ENCODE measurements around the gene NUMB.
"Not testable (repeated sequence)": the region's sequence is repeated elsewhere in the genome, so short reads cannot be mapped to it uniquely, and the experiment has no call there.

The NUMB gene

GRCh38 chr14:73465823-73466532, 7.6 kb upstream of the NUMB start:
- DNase-seq (ENCODE audit: low read depth in 2 of 2): no peak

DNA sequence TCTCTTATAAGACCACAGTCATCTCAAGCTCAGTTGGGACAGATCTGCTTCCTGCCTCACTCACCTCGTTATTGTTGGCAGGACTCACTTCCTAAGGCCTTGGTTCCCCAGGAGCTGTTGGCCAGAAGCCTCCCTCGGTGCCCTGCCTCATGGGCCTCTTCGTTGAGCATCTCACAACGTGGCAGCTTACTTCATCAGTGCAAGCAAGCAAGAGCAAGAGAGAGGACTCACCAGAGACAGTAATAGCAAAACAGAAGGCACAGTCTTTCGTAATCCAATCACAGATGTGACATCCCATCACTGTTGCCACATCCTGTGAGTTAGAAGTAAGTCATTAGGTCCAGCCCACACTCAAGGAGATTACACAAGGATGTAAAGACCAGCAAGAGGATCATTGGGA, 5.1 kb upstream of the NUMB start:
- DNase-seq (ENCODE audit: low read depth in 2 of 2): no peak

GRCh38 chr14:73462815-73463214, 4.5 kb upstream of the NUMB start:
- DNase-seq (ENCODE audit: low read depth in 2 of 2): no peak

DNA sequence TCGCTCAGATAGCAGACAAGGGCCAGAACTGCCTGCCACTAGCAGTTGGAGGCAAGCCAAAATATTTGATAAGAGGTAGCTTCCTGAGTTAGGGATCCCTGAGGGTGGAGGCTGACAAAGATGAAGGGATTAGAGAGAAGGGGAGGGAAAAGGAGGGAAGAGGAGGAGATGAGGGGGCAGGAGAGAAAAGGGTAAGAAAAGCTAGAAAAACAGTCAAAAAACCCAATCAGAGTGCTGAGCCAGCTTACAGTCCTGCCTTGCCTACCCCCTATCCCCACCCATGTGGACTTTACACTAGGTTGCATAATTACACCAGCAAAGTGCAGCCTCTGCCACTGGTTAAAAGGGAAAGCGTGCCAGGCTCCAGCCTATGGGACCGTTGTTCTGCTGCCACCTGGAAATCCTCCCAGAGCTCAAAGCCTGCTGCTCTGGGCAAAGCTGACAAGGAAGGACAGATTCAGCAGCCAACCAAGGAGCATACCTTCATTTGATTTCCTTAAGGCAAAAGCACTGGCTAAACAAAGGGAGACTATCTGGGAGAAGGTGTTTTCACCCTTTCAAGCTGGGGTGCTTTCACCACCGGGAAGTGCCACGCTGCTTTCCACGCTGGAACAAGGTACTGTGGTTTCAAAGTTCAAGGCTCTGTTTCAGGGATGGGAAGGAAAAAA, 3.8 kb upstream of the NUMB start:
- DNase-seq (ENCODE audit: low read depth in 2 of 2): no peak

- DNase-seq (ENCODE audit: low read depth in 2 of 2): no peak
Observed at GRCh38 chr14:73461478-73462047, 3.2 kb upstream of the NUMB start.

GRCh38 chr14:73460691-73461127, 2.4 kb upstream of the NUMB start:
- no peak for DNase-seq (ENCODE audit: low read depth in 2 of 2)

DNA sequence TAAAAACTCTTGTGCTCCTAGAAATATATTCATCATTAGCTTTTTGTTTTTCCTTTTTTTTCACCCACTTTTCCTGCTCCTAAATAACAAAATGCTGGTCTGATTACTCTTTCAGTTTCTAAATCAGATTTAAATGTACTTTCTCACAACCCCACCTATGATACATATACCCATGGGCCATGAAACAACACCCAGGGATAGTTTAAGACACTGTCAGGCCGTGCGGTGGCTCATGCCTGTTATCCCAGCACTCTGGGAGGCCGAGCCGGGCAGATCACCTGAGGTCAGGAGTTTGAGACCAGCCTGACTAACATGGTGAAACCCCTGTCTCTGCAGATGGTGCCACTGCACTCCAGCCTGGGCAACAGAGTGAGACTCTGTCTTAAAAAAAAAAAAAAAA, 1.6 kb upstream of the NUMB start:
- no peak for DNase-seq (ENCODE audit: low read depth in 2 of 2)

DNA sequence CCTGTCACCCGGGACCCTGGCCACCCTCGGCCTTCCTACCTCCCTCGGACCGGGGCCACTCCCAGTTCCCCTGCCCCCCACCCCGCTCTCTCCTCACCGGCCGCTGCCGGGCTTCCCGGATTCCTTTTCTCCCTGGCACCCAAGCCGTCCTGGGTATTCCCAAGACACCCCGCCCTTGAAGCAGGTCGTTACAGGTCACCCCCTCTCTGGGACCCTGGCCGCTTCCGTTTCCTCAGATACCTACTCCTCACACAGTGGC, 493 bp downstream of the NUMB start:
- DNase-seq (ENCODE audit: low read depth in 2 of 2): peak in 1 of 2 donors; percentile 2

- DNase-seq (ENCODE audit: low read depth in 2 of 2): no peak
Observed at GRCh38 chr14:73457041-73457923, 1.1 kb downstream of the NUMB start.

DNA sequence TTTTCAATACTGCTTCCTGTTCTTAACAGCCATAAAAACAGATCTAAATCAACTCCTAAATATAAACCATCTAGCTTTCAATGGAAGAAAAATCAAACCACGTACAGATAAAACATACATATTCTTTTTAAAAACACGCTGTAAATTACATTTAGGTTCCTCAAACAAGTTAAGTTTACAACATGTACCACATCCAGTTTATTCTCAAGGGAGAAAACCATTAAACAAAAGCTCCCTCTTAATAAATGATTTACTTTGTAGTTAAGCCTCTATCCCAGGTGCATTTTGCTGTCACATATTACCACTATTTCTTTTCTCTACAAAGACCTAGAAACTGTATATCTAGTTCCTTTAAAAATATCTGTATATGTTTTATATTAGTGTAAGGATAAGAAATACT, 3.1 kb downstream of the NUMB start:
- no peak for DNase-seq (ENCODE audit: low read depth in 2 of 2)

GRCh38 chr14:73452341-73453186, 5.8 kb downstream of the NUMB start:
- DNase-seq (ENCODE audit: low read depth in 2 of 2): no peak

DNA sequence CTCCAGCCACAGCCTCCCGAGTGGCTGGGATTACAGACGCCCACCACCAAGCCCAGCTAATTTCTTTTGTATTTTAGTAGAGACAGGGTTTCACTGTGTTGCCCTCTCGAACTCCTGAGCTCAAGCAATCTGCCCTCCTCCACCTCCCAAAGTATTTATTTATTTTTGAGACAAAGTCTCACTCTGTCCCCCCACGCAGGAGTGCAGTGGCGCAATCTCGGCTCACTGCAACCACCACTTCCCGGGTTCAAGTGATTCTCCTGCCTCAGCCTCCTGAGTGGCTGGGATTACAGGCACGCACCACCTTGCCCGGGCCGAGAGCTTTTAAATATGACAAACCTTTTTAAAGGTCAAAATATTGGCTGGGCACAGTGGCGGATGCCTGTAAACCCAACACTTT, 14.6 kb downstream of the NUMB start:
- no peak for DNase-seq (ENCODE audit: low read depth in 2 of 2)

DNA sequence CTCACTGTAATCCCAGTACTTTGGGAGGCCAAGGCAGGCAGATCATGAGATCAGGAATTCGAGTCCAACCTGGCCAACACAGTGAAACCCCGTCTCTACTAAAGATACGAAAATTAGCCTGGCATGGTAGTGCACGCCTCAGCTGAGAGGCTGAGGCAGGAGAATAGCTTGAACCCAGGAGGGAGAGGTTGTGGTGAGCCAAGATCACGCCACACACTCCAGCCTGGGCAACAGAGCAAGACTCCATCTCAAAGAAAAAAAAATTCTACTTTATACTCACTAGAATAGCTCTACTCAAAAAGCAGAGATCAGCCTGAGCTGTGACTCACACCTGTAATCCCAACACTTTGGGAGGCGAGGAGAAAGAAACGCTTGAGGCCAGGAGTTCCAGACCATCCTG, 17.1 kb downstream of the NUMB start:
- no peak for DNase-seq (ENCODE audit: low read depth in 2 of 2)

- DNase-seq (ENCODE audit: low read depth in 2 of 2): no peak
Observed at GRCh38 chr14:73438993-73439392, 19.4 kb downstream of the NUMB start.

- no peak for DNase-seq (ENCODE audit: low read depth in 2 of 2)
Observed at GRCh38 chr14:73437206-73437605, 21.1 kb downstream of the NUMB start.

- no peak for DNase-seq (ENCODE audit: low read depth in 2 of 2)
Observed at GRCh38 chr14:73432124-73432523, 26.2 kb downstream of the NUMB start.

DNA sequence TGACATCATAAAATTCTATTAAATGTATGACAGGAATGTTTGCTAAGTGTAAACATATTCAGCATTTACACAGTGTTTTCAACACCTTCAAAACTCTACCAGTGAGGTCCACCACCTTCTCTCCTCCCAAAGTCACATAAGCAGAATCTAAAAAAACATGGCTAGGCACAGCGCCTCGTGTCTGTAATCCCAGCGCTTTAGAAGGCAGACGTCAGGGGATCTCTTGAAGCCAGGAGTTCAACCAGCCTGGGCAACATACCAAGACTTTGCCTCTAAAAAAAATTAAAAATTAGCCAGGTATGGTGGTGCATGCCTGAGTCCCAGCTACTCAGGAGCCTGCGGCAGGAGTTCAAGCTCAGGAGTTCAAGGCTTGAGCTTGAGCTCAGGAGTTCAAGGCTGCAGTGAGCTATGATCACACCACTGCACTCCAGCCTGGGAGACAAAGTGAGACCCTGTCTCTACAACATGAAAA, 30.0 kb downstream of the NUMB start:
- no peak for DNase-seq (ENCODE audit: low read depth in 2 of 2)

DNA sequence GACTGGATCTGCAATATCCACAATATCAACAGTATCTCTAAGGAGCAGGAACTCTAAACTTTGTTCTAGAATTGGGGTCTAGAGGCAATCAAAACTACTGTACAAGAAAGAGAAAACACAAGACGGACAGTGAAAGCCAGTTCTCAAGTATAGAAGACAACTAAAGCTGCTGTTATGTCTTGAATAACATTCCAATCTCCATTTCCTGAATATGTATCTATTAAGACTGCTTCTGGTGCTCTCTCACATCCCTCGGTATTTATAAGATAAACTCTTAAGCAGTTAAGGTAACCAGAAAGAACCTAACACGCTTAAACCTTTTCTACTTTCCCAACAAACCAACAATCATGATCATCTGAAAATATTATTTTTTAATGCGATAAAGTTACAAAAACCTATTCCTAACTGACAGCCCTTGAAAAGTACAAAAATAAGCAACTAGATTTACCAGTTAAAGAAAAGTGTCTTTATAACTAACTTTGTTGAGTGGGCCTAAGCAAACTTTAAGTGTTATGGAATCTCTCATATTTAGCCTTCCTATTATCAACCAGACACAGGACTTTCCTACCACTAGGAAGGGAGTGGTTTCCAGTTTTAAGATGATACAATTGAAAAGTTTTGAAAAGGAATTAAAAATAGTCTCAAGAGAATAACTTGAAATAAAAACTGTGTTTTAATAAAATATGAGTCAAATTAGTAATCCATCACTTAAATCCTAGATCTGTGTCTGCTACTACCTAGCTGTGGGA, 30.7 kb downstream of the NUMB start:
- no peak for DNase-seq (ENCODE audit: low read depth in 2 of 2)

- no peak for DNase-seq (ENCODE audit: low read depth in 2 of 2)
Observed at GRCh38 chr14:73426877-73427276, 31.5 kb downstream of the NUMB start.

DNA sequence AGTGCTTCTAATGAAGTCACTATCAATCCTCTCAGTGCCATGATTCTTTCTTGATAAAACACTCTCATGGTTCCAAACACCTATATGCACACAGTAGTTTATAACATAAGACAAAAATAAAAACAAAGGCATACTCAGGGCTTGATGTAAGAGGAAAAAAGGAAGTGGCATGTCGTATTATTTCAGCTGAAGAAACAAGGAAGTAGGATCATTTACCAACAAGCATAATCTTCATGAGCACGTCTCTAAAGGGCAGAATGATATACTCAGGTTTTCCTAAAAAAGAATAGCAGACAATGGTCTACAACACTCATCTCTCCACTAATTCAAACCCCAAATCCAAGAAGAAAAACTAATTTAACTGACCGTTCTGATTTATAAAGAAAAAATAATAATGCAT, 33.9 kb downstream of the NUMB start:
- DNase-seq (ENCODE audit: low read depth in 2 of 2): no peak

- not testable (repeated sequence) for DNase-seq (ENCODE audit: low read depth in 2 of 2)
Observed at GRCh38 chr14:73423092-73423491, 35.3 kb downstream of the NUMB start.
